GM18870 (cell line): ENCODE data around the gene GATA2.

ENCODE experiments used
- ATAC-seq: cut with Tn5 transposase; IDR thresholded peaks from one replicate; pipeline ENCODE4 v1.9.1; 2021; ENCODE audit warnings: moderate library complexity; ENCODE audit not compliant: unreplicated experiment

Gene GATA2

DNA sequence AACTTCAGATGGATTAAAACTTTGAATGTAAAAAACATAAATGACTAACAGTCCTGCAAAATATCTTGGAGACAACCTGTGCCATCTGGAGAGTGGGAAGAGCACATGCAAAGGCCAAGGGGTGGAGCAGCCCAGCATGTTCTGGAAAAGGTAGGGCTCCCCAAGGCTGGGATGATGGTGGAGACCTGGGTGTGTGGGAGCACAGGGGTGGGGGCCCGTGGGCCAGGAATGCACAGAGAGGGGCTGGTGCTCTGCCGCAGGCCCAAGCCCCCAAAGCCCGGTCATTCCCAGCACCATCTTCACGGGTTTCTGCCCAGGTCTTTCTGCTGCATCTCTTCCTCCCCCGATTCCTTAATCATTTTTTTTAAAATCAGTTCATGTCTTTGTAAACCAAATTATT lies 9.7 kb upstream of the GATA2 start:
- no peak for ATAC-seq

DNA sequence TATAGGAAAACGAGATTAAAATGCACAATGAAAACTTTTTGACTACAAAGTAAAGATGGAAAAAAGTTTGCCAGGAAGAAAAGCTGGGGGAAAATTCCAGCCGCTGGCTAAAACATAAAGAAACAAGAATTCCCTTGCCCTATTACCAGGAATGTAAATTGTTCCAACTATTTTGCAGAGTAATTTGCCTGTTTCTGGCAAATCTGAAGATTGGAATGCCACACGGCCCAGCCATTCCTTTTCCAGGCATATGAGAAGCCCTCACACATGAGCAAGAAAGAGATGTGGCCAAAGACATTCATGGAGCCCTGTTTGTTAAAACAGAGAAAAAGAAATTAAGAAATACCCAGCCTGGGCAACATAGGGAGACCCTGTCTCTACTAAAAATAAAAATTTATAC lies 8.4 kb upstream of the GATA2 start:
- no peak for ATAC-seq

GRCh38 chr3:128500556-128500955 lies 7.6 kb upstream of the GATA2 start:
- ATAC-seq: no peak

DNA sequence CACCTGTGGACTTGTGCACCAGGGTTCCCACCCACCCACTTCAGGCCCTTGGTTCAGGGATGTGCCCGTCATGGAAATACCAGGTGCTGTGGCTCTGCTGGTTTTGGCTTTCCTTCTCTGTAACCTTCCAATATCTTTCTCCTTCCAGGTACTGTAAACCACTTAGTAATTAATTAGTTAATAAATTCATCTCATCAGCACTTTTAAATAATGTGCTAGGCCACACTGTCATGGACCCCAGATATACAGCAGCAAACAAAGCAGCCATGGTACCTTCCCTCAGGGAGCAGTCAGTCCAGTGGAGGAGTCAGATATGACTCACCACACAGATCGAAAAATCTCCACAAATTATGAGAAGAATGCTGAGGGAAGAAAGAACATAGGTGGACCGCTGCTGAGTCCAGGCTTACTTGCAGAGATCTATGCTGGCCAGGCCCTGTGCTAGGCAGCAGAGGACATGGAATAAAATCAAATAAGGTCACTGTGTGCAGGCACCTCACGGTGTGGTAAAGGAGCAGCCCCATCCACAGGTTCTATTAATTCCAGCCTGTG lies 6.8 kb upstream of the GATA2 start:
- no peak for ATAC-seq

DNA sequence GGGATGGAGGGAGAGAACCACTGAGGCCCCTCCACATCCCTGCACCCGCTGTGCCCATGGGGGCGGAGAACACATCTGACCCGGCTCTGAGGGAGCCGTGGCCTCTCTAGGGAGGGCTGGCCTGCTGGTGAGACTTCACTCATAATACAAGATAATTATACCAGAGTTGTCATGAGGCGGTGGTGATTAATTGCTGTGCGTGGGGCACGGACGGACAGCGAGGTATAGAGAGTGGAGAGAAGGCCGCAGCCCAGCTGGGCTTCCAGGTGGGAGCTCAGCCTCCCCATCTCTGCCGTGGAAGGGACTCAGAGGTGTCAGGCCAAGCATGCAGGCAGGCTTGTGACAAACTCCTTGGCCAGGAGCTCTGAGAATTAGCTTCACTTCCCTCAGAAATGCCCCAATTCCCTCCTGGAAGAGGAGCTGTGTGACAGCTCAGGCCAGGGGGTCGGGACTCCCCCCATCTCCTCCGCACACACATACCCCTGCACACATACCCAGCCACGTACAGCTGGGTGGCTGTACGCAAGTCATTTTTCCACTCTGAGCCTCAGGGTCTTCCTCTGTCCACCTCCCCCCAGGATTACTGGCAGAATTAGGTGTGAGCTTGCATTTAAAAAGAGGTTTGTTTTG lies 6.0 kb upstream of the GATA2 start:
- ATAC-seq: no peak

DNA sequence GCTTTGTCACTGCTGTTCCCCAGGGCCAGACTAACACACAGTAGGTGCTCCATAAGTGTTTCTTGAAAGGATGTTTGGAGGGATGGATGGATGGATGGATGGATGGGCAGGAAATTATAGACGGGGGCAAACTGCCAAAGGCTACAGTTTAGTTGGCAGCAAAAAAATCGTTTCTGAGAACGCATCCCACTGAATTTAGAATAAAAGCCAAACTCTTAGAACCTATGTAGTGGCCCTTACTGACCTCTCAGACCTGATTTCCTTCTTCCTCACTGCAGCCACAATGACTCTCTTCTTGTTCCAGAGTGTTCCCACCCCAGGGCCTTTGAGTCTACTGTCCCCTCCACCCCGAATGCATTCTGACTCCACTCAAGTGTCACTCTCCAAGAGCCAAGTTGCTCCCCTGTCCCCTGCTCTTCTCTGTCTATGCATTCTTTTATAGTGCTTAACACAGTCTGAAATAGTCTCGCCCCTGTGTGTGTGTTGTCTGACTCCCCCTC lies 5.2 kb upstream of the GATA2 start:
- ATAC-seq: no peak

- ATAC-seq: no peak
Observed at GRCh38 chr3:128497305-128498126, 4.5 kb upstream of the GATA2 start.

GRCh38 chr3:128496602-128497304 lies 3.8 kb upstream of the GATA2 start:
- no peak for ATAC-seq

GRCh38 chr3:128496019-128496601 lies 3.1 kb upstream of the GATA2 start:
- no peak for ATAC-seq

DNA sequence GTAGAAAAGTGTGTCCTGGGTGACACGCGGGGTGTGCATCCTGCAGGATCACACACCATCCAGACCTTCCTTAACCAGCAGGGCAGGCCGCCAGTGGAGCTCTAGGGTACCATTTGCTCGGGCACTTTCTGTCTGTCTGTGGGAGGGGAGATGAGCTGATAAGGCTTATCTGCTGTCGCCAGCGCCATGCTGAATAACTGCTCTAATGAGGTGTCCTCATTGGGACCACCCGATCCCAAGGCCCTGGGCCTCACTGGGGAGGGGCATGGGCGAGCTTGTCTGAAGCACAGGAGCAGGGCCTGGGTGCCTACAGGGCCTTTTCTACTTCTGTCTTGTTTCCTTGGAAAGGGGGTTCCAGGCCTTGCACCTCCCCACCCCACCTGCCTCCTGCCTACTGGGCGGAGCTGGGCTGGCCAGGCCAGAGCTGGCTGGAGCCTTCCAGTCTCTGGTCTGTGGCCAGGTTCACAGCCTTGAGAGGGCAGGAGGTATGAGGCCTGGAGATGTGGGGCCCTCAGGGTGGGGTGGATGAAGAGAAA lies 2.5 kb upstream of the GATA2 start:
- no peak for ATAC-seq

- no peak for ATAC-seq
Observed at GRCh38 chr3:128494367-128494650, 1.3 kb upstream of the GATA2 start.

DNA sequence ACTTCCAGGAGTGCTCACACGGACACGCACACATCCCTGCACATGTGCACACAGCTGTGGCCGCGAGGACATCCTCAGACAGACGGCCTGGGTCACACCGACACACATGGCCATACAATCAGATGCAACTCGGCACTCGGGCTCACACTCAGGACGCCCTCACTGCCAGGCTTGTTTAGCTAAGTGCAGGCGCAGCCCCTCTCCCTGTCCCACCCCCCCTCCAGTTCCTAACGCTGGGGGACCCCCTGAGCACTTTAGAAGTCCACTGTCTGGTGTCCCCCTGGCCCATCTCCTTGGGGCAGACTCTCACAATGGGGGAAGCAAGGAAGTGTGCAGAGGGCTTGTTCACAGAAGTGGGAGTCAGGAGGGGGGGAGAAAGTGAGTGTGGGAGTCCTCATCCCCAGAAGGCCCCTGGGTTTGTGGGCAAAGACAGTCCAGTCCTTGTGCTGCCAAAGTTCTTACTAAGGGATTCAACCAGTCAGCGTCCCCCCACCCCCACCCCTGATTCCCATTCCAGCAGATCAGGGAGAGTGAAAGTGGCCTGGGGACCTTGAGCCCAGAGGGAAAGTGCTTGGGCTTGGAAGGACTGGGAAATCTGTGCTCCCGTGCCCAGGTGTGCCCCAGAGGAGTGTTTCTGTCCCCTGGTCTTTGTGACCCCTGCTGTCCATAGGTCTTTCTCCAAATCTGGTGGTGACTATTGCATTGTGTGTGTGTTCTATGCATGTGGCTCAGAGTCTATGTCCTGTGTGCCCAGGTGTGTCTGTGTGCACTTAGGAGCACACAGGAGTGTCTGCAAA lies 767 bp upstream of the GATA2 start:
- ATAC-seq: no peak

DNA sequence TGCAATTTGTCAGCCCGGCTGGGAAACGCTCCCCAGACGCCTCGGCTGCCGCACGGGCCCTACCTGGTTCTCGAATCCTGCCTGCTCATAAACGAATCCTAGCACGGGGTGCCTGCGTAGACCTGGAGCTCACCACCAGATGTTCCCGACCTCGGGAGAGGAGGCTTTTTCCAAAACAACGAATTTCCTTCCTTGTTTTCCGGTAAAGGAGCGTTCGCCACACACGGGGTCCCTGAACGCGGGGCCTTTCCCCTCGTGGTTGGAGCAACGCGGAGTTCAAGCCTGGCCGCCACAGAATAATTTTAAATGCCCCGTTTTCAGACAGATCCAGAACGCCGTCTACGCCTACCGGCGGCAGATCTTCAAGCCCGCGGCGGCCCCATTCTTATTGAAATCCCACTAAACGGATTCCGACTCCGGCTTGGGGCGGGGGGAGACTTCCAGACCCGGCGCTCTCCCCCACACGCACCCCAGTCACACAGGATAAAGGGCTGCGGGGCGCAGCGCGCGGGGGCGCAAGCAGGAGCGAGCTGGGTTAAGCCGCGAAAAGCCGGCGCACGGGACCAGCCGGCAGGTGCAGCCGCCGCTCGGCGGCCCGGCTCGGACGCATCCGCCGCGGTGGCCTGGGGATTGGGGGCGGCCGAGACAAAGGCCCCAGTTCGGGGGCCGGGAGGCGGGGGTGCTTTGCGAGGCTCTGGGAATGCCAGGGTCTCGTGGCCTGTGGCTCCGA lies 895 bp downstream of the GATA2 start:
- no peak for ATAC-seq

DNA sequence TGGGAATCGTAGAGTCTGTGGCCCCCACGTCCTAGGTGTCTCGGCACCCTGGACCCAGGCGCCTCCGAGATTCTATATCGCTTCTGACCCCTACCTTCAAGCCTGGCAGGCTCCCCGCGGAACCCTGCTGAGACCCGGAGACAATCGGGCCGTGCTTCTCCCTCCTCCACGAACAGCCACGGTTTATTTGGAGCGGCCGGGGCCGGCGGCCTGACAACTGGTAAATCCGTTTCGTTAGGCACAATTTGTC lies 1.4 kb downstream of the GATA2 start:
- ATAC-seq: no peak

GRCh38 chr3:128490915-128491690 lies 1.9 kb downstream of the GATA2 start:
- no peak for ATAC-seq

DNA sequence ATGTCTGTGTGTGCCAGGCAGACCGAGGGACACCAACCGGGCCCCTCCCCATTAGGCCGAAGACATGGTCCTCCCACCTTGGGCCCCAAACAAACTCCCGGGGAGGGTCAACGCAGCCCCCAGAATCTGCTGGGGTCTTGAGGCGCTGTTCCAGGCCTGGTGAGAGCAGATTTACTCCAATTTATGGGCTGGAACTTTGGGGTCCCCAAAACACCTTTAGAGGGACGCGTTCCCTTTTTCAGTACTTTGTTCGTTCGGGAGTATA lies 2.4 kb downstream of the GATA2 start:
- ATAC-seq: no peak

GRCh38 chr3:128489927-128490649 lies 2.9 kb downstream of the GATA2 start:
- ATAC-seq: no peak

DNA sequence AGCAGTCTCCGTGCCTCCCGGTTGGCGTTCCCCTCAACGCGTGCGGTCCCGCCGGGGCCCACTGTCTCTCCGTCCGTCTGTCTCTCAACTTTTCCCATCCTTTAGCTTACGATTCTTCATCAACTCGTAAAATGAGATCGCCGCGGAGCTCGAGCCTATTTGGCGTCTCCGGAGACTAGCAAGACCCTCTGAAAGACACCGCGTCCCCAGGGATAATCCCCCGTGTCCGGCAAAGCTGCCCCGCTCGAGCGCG lies 3.4 kb downstream of the GATA2 start:
- ATAC-seq: no peak

GRCh38 chr3:128488991-128489673 lies 3.9 kb downstream of the GATA2 start:
- no peak for ATAC-seq
